ENCODE measurements around the gene TFB2M.

- TF ChIP-seq CTCF (IDR thresholded peaks at IDR 0.05; ENCODE audit: low read length): no peak
- no peak for TF ChIP-seq EZH2phosphoT487 (IDR thresholded peaks at IDR 0.05; ENCODE audit: low read length)
- no peak for TF ChIP-seq EZH2 (optimal IDR thresholded peaks at IDR 0.05; ENCODE audit: low read depth, low read length)
These were observed 39.7 kb downstream of the TFB2M start for GRCh38 chr1:246526380-246526779.
